Type B pancreatic cell (in vitro differentiated cells): Measurements from ENCODE around the gene NCOA7. TPM values are rescaled to one million over a fixed set of nuclear protein-coding genes. Genes with fewer than 3 reads are reported as not detected.
"Not testable (repeated sequence)": the region's sequence is repeated elsewhere in the genome, so short reads cannot be mapped to it uniquely, and the experiment has no call there.

Source experiments
- DNase-seq: peaks from one replicate; pipeline ENCODE4 v3.0.0; 2021; ENCODE audit warnings: mixed read lengths; ENCODE audit not compliant: unreplicated experiment; ENCODE audit errors: extremely low spot score
- H3K27ac Mint-ChIP-seq: 2 replicates; pipeline ENCODE4 v1.8.0; 2021; ENCODE audit warnings: mild to moderate bottlenecking, mixed read lengths
- H3K27me3 Mint-ChIP-seq: 2 replicates; pipeline ENCODE4 v1.8.0; 2021; ENCODE audit warnings: mixed read lengths
- H3K36me3 Mint-ChIP-seq: 2 replicates; pipeline ENCODE4 v1.8.0; 2021; ENCODE audit warnings: mixed read lengths
- H3K4me1 Mint-ChIP-seq: one replicate; pipeline ENCODE4 v1.8.0; 2021; ENCODE audit warnings: mixed read lengths; ENCODE audit not compliant: unreplicated experiment
- H3K4me3 Mint-ChIP-seq: 2 replicates; pipeline ENCODE4 v1.8.0; 2021; ENCODE audit warnings: mild to moderate bottlenecking, mixed read lengths
- H3K9me3 Mint-ChIP-seq: 2 replicates; pipeline ENCODE4 v1.8.0; 2021; ENCODE audit warnings: mixed read lengths
- CTCF ChIP-seq: fragments of 200-600 bp; sonication (generic); conservative IDR thresholded peaks from 2 replicates; pipeline ENCODE4 v1.5.0; 2021; ENCODE audit warnings: antibody characterized with exemption, mild to moderate bottlenecking
- total RNA-seq: library from RNA; stranded (reverse); gene quantifications from 2 replicates; pipeline ENCODE4 v1.2.1, GENCODE V29; 2021; ENCODE audit warnings: low replicate concordance

Gene NCOA7
- total RNA-seq, 1 donor from 2014 or later = 29.9 TPM

DNA sequence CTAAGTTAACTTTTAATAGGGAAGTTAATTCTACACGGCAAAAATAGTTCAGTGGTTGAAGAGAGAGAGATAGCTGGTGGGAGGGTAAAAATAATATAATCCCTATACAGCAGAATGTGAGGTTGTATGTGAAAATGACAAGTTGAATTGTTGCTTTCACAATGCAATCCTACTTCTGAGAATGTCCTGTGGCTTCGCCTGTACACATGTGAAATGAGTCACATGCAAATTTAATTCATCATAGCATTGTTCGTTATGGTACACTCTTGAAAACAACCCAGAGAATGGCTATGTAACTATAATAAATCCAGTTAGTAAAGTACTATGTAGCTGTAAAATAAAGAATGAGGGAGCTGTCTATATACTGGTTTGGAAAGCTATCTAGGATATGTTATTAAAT lies 119.8 kb downstream of the NCOA7 start:
- no peak overlapping the region for H3K27ac Mint-ChIP-seq
- no peaks in the 10 kb centered on the region for H3K27me3 Mint-ChIP-seq
- no peak for DNase-seq
- H3K4me3 Mint-ChIP-seq = no peak overlapping the region
- no peak for TF ChIP-seq CTCF
- no peaks in the 10 kb centered on the region for H3K4me1 Mint-ChIP-seq
- no peaks in the 10 kb centered on the region for H3K9me3 Mint-ChIP-seq
- peaks cover 13% of the 10 kb centered on the region for H3K36me3 Mint-ChIP-seq

DNA sequence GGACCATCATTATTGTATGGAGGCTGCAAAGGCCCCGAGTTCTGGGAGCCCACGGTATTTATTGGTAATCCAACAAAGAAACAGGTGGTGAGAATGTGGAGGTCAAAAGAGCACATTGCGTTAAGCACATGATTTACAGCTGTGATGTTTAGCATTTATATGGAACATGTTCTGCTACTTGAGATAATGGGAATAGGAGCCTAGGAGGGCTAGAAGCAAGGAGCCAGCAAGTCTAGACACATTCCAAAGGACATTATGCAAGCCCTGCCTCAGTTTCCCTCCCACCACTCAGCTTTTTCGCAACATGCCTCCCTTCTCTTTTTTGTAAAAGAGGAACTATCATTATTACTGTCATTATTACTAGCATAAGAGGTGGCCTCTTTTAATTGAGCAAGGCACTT lies 120.3 kb downstream of the NCOA7 start:
- H3K4me3 Mint-ChIP-seq, H3K27ac Mint-ChIP-seq, H3K27me3 Mint-ChIP-seq, DNase-seq, H3K4me1 Mint-ChIP-seq, H3K9me3 Mint-ChIP-seq: not testable (repeated sequence)
- H3K36me3 Mint-ChIP-seq = peaks cover 13% of the 10 kb centered on the region

- H3K36me3 Mint-ChIP-seq = peaks cover 22% of the 10 kb centered on the region
- not testable (repeated sequence) for H3K4me3 Mint-ChIP-seq, H3K27me3 Mint-ChIP-seq, H3K27ac Mint-ChIP-seq, H3K4me1 Mint-ChIP-seq, DNase-seq, H3K9me3 Mint-ChIP-seq
Measured at GRCh38 chr6:125912430-125912829, 121.7 kb downstream of the NCOA7 start.

GRCh38 chr6:125913145-125913544 lies 122.4 kb downstream of the NCOA7 start:
- peaks cover 21% of the 10 kb centered on the region for H3K36me3 Mint-ChIP-seq
- TF ChIP-seq CTCF = no peak
- no peak overlapping the region for H3K4me3 Mint-ChIP-seq
- H3K4me1 Mint-ChIP-seq = no peaks in the 10 kb centered on the region
- no peak for DNase-seq
- no peaks in the 10 kb centered on the region for H3K27me3 Mint-ChIP-seq
- no peak overlapping the region for H3K27ac Mint-ChIP-seq
- no peaks in the 10 kb centered on the region for H3K9me3 Mint-ChIP-seq

GRCh38 chr6:125913864-125914351 lies 123.1 kb downstream of the NCOA7 start:
- Mint-ChIP-seq H3K27ac (no peak overlapping the region), H3K4me3 (no peak overlapping the region), H3K4me1 (peaks cover 6% of the 10 kb centered on the region), H3K9me3 (no peaks in the 10 kb centered on the region), H3K27me3 (no peaks in the 10 kb centered on the region), H3K36me3 (peaks cover 19% of the 10 kb centered on the region)
- no peak for DNase-seq
- TF ChIP-seq CTCF = no peak

DNA sequence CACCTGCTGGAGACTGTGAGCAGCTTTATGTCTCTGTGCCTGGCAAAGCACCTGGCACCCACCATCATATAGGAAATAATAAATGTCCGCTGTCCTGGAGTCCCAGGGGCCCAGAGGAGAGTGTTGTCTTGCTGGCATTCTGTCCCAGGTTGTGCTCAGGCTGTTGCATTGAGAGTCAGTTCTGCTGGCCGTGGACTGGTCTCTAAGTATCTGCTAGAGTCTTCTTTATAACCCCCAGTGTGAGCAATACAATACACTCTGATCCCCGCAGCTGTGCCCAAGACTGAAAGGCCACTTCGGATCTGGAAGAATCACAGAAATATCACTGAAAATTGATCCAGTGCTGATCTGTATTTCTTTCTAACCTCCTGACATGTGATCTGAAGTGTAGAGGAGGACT lies 127.5 kb downstream of the NCOA7 start:
- H3K27ac Mint-ChIP-seq = peak overlapping the region; percentile 98
- DNase-seq = no peak
- H3K4me1 Mint-ChIP-seq = peaks cover 10% of the 10 kb centered on the region
- H3K36me3 Mint-ChIP-seq = peaks cover 33% of the 10 kb centered on the region
- no peaks in the 10 kb centered on the region for H3K9me3 Mint-ChIP-seq
- no peak for TF ChIP-seq CTCF
- H3K4me3 Mint-ChIP-seq = no peak overlapping the region
- no peaks in the 10 kb centered on the region for H3K27me3 Mint-ChIP-seq
